ENCODE results near the gene CREB3L2.
A peak's percentile ranks its signal among the peaks of the same experiment; 100 is the strongest.

Gene CREB3L2

GRCh38 chr7:137948845-137949330 lies 53.0 kb downstream of the CREB3L2 start:
- Histone ChIP-seq H3K4me3 (ENCODE audit: low read depth in 1 of 2, low read length in 2 of 2) (peak overlapping the region in 1 of 2 donors; percentile 6), H3K9ac (ENCODE audit: low read depth in 1 of 2, low read length in 2 of 2) (no peak overlapping the region), H3K27me3 (ENCODE audit: control insufficient read depth in 1 of 2, insufficient read depth in 2 of 2, low read length in 2 of 2) (no peaks in the 10 kb centered on the region), H3K9me3 (ENCODE audit: control insufficient read depth in 1 of 2, low read length in 2 of 2) (no peaks in the 10 kb centered on the region), H3K36me3 (ENCODE audit: control insufficient read depth in 1 of 2, insufficient read depth in 2 of 2, low read length in 2 of 2) (no peaks in the 10 kb centered on the region), H3K4me1 (ENCODE audit: control insufficient read depth in 1 of 2, insufficient read depth in 2 of 2, low read length in 2 of 2) (peaks cover 64 to 67% of the 10 kb centered on the region in 2 donors), H3K27ac (ENCODE audit: low read depth, low read length) (peak overlapping the region; percentile 1)

GRCh38 chr7:137948083-137948844 lies 53.6 kb downstream of the CREB3L2 start:
- Histone ChIP-seq H3K9me3 (ENCODE audit: control insufficient read depth in 1 of 2, low read length in 2 of 2) (no peaks in the 10 kb centered on the region), H3K4me1 (ENCODE audit: control insufficient read depth in 1 of 2, insufficient read depth in 2 of 2, low read length in 2 of 2) (peaks cover 64 to 67% of the 10 kb centered on the region in 2 donors), H3K27me3 (ENCODE audit: control insufficient read depth in 1 of 2, insufficient read depth in 2 of 2, low read length in 2 of 2) (no peaks in the 10 kb centered on the region), H3K4me3 (ENCODE audit: low read depth in 1 of 2, low read length in 2 of 2) (no peak overlapping the region), H3K27ac (ENCODE audit: low read depth, low read length) (no peak overlapping the region), H3K9ac (ENCODE audit: low read depth in 1 of 2, low read length in 2 of 2) (no peak overlapping the region), H3K36me3 (ENCODE audit: control insufficient read depth in 1 of 2, insufficient read depth in 2 of 2, low read length in 2 of 2) (no peaks in the 10 kb centered on the region)

- Histone ChIP-seq H3K4me1 (ENCODE audit: control insufficient read depth in 1 of 2, insufficient read depth in 2 of 2, low read length in 2 of 2) (peaks cover 59 to 67% of the 10 kb centered on the region in 2 donors), H3K9me3 (ENCODE audit: control insufficient read depth in 1 of 2, low read length in 2 of 2) (no peaks in the 10 kb centered on the region), H3K9ac (ENCODE audit: low read depth in 1 of 2, low read length in 2 of 2) (no peak overlapping the region), H3K27ac (ENCODE audit: low read depth, low read length) (no peak overlapping the region), H3K36me3 (ENCODE audit: control insufficient read depth in 1 of 2, insufficient read depth in 2 of 2, low read length in 2 of 2) (no peaks in the 10 kb centered on the region), H3K27me3 (ENCODE audit: control insufficient read depth in 1 of 2, insufficient read depth in 2 of 2, low read length in 2 of 2) (no peaks in the 10 kb centered on the region), H3K4me3 (ENCODE audit: low read depth in 1 of 2, low read length in 2 of 2) (no peak overlapping the region)
Observed at GRCh38 chr7:137947046-137947445, 54.8 kb downstream of the CREB3L2 start.

- H3K27ac ChIP-seq (ENCODE audit: low read depth, low read length): no peak overlapping the region
Observed at GRCh38 chr7:137946011-137946410, 55.9 kb downstream of the CREB3L2 start.

GRCh38 chr7:137944168-137944567 lies 57.7 kb downstream of the CREB3L2 start:
- Histone ChIP-seq H3K27ac (ENCODE audit: low read depth, low read length) (no peak overlapping the region), H3K36me3 (ENCODE audit: control insufficient read depth in 1 of 2, insufficient read depth in 2 of 2, low read length in 2 of 2) (no peaks in the 10 kb centered on the region), H3K4me1 (ENCODE audit: control insufficient read depth in 1 of 2, insufficient read depth in 2 of 2, low read length in 2 of 2) (peaks cover 54 to 71% of the 10 kb centered on the region in 2 donors), H3K9me3 (ENCODE audit: control insufficient read depth in 1 of 2, low read length in 2 of 2) (no peaks in the 10 kb centered on the region), H3K27me3 (ENCODE audit: control insufficient read depth in 1 of 2, insufficient read depth in 2 of 2, low read length in 2 of 2) (no peaks in the 10 kb centered on the region), H3K4me3 (ENCODE audit: low read depth in 1 of 2, low read length in 2 of 2) (no peak overlapping the region), H3K9ac (ENCODE audit: low read depth in 1 of 2, low read length in 2 of 2) (no peak overlapping the region)

More at GRCh38 chr7:137946011-137946410, 55.9 kb downstream of the CREB3L2 start:
- H3K4me1 ChIP-seq (ENCODE audit: control insufficient read depth in 1 of 2, insufficient read depth in 2 of 2, low read length in 2 of 2): peaks cover 54 to 73% of the 10 kb centered on the region in 2 donors
- H3K27me3 ChIP-seq (ENCODE audit: control insufficient read depth in 1 of 2, insufficient read depth in 2 of 2, low read length in 2 of 2): no peaks in the 10 kb centered on the region
- no peaks in the 10 kb centered on the region for H3K9me3 ChIP-seq (ENCODE audit: control insufficient read depth in 1 of 2, low read length in 2 of 2)
- no peak overlapping the region for H3K4me3 ChIP-seq (ENCODE audit: low read depth in 1 of 2, low read length in 2 of 2)
- H3K36me3 ChIP-seq (ENCODE audit: control insufficient read depth in 1 of 2, insufficient read depth in 2 of 2, low read length in 2 of 2): no peaks in the 10 kb centered on the region
- H3K9ac ChIP-seq (ENCODE audit: low read depth in 1 of 2, low read length in 2 of 2): no peak overlapping the region

GRCh38 chr7:137943132-137943551 lies 58.7 kb downstream of the CREB3L2 start:
- H3K9ac ChIP-seq (ENCODE audit: low read depth in 1 of 2, low read length in 2 of 2): no peak overlapping the region
- H3K27ac ChIP-seq (ENCODE audit: low read depth, low read length): no peak overlapping the region
- no peaks in the 10 kb centered on the region for H3K27me3 ChIP-seq (ENCODE audit: control insufficient read depth in 1 of 2, insufficient read depth in 2 of 2, low read length in 2 of 2)
- H3K36me3 ChIP-seq (ENCODE audit: control insufficient read depth in 1 of 2, insufficient read depth in 2 of 2, low read length in 2 of 2): no peaks in the 10 kb centered on the region
- H3K4me1 ChIP-seq (ENCODE audit: control insufficient read depth in 1 of 2, insufficient read depth in 2 of 2, low read length in 2 of 2): peaks cover 44 to 60% of the 10 kb centered on the region in 2 donors
- no peaks in the 10 kb centered on the region for H3K9me3 ChIP-seq (ENCODE audit: control insufficient read depth in 1 of 2, low read length in 2 of 2)
- H3K4me3 ChIP-seq (ENCODE audit: low read depth in 1 of 2, low read length in 2 of 2): no peak overlapping the region

GRCh38 chr7:137942484-137943115 lies 59.3 kb downstream of the CREB3L2 start:
- Histone ChIP-seq H3K27me3 (ENCODE audit: control insufficient read depth in 1 of 2, insufficient read depth in 2 of 2, low read length in 2 of 2) (no peaks in the 10 kb centered on the region), H3K9ac (ENCODE audit: low read depth in 1 of 2, low read length in 2 of 2) (no peak overlapping the region), H3K36me3 (ENCODE audit: control insufficient read depth in 1 of 2, insufficient read depth in 2 of 2, low read length in 2 of 2) (no peaks in the 10 kb centered on the region), H3K27ac (ENCODE audit: low read depth, low read length) (no peak overlapping the region), H3K4me1 (ENCODE audit: control insufficient read depth in 1 of 2, insufficient read depth in 2 of 2, low read length in 2 of 2) (peaks cover 41 to 58% of the 10 kb centered on the region in 2 donors), H3K9me3 (ENCODE audit: control insufficient read depth in 1 of 2, low read length in 2 of 2) (no peaks in the 10 kb centered on the region), H3K4me3 (ENCODE audit: low read depth in 1 of 2, low read length in 2 of 2) (no peak overlapping the region)

GRCh38 chr7:137940656-137941518 lies 61.0 kb downstream of the CREB3L2 start:
- peak overlapping the region in 1 of 2 donors; percentile 10 for H3K4me3 ChIP-seq (ENCODE audit: low read depth in 1 of 2, low read length in 2 of 2)
- H3K9me3 ChIP-seq (ENCODE audit: control insufficient read depth in 1 of 2, low read length in 2 of 2): no peaks in the 10 kb centered on the region
- no peak overlapping the region for H3K27ac ChIP-seq (ENCODE audit: low read depth, low read length)
- no peaks in the 10 kb centered on the region for H3K36me3 ChIP-seq (ENCODE audit: control insufficient read depth in 1 of 2, insufficient read depth in 2 of 2, low read length in 2 of 2)
- no peak overlapping the region for H3K9ac ChIP-seq (ENCODE audit: low read depth in 1 of 2, low read length in 2 of 2)
- peaks cover 52 to 72% of the 10 kb centered on the region in 2 donors for H3K4me1 ChIP-seq (ENCODE audit: control insufficient read depth in 1 of 2, insufficient read depth in 2 of 2, low read length in 2 of 2)
- H3K27me3 ChIP-seq (ENCODE audit: control insufficient read depth in 1 of 2, insufficient read depth in 2 of 2, low read length in 2 of 2): no peaks in the 10 kb centered on the region

GRCh38 chr7:137940218-137940617 lies 61.7 kb downstream of the CREB3L2 start:
- Histone ChIP-seq H3K27ac (ENCODE audit: low read depth, low read length) (no peak overlapping the region), H3K36me3 (ENCODE audit: control insufficient read depth in 1 of 2, insufficient read depth in 2 of 2, low read length in 2 of 2) (no peaks in the 10 kb centered on the region), H3K9me3 (ENCODE audit: control insufficient read depth in 1 of 2, low read length in 2 of 2) (no peaks in the 10 kb centered on the region), H3K27me3 (ENCODE audit: control insufficient read depth in 1 of 2, insufficient read depth in 2 of 2, low read length in 2 of 2) (no peaks in the 10 kb centered on the region), H3K4me1 (ENCODE audit: control insufficient read depth in 1 of 2, insufficient read depth in 2 of 2, low read length in 2 of 2) (peaks cover 58 to 77% of the 10 kb centered on the region in 2 donors), H3K4me3 (ENCODE audit: low read depth in 1 of 2, low read length in 2 of 2) (peak overlapping the region in 1 of 2 donors; percentile 10), H3K9ac (ENCODE audit: low read depth in 1 of 2, low read length in 2 of 2) (no peak overlapping the region)

All from duodenal mucosa (tissue), 2 donors.